Measurements from ENCODE around the gene SCN1B.
A peak's percentile ranks its signal among the peaks of the same experiment; 100 is the strongest.

DNA sequence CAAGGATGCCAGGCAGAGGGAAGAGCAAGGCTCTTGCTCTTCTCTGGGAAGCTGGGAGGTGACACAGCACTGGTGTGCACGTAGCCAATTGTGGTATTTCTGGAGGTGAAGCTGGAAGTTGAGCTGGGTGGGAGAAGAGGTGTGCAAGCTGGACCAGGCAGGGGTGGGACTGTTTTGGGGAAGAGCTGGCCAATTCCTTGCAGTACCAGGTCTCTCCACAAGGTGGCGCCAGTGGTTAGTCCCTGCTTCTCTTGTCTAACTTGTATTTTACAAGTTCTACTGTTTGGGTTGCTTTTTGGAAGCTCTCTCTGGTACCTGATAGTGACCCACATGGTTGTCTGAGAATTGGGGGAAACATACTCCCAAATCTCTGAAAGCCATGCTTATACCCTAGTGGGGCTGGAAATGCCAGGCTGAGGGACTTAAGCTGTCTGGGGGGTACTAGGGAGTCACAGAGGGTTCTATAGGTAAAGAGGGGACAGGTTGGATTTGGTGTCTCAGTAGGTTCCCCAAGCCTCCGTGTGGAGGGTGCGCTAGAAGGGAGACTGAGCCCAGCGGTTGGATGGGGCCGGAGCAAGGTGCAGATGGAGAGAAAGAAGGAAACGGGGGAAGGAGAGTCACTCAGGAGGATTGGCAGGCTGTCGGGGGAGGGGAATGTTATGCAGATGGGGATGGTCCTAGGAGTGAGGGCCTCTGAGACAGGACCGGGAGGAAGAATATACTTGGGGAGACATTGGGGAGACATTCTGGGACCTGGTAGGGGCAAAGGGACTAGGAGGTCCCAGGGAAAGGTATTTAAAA is 14.2 kb downstream of the SCN1B start:
- TF ChIP-seq POLR2A (IDR thresholded peaks at IDR 0.05), result no peak
- TF ChIP-seq, protein P1, sequence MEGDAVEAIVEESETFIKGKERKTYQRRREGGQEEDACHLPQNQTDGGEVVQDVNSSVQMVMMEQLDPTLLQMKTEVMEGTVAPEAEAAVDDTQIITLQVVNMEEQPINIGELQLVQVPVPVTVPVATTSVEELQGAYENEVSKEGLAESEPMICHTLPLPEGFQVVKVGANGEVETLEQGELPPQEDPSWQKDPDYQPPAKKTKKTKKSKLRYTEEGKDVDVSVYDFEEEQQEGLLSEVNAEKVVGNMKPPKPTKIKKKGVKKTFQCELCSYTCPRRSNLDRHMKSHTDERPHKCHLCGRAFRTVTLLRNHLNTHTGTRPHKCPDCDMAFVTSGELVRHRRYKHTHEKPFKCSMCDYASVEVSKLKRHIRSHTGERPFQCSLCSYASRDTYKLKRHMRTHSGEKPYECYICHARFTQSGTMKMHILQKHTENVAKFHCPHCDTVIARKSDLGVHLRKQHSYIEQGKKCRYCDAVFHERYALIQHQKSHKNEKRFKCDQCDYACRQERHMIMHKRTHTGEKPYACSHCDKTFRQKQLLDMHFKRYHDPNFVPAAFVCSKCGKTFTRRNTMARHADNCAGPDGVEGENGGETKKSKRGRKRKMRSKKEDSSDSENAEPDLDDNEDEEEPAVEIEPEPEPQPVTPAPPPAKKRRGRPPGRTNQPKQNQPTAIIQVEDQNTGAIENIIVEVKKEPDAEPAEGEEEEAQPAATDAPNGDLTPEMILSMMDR (IDR thresholded peaks at IDR 0.05), result peak; percentile 83 to 99 (median 93)
